ENCODE measurements around the gene INF2.

DNA sequence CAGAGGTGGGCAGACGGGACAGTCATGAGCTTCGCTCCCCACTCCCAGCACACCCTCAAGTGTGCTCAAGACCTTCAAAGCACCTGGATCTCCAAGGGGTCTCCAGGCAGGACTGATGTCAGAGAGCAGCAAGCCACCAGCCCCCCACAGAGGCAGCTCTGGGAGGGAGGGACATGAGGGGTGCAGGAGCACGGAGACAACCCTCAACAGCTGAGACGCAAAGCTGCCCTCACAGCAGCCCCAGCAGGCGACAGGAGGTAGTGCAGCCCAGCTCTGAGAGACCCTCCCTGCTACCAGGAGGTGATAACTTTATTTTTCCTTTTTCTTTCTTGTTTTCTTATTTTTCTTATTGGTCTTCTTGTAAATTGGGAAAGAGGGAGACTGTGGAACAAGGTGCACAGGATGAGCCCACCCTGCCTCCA lies 81.4 kb downstream of the INF2 start:
- TF ChIP-seq, protein P1, sequence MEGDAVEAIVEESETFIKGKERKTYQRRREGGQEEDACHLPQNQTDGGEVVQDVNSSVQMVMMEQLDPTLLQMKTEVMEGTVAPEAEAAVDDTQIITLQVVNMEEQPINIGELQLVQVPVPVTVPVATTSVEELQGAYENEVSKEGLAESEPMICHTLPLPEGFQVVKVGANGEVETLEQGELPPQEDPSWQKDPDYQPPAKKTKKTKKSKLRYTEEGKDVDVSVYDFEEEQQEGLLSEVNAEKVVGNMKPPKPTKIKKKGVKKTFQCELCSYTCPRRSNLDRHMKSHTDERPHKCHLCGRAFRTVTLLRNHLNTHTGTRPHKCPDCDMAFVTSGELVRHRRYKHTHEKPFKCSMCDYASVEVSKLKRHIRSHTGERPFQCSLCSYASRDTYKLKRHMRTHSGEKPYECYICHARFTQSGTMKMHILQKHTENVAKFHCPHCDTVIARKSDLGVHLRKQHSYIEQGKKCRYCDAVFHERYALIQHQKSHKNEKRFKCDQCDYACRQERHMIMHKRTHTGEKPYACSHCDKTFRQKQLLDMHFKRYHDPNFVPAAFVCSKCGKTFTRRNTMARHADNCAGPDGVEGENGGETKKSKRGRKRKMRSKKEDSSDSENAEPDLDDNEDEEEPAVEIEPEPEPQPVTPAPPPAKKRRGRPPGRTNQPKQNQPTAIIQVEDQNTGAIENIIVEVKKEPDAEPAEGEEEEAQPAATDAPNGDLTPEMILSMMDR (IDR thresholded peaks at IDR 0.05), result peak in 3 of 4 experiments; percentile 14 to 32 (median 26)
- TF ChIP-seq EP300 (IDR thresholded peaks at IDR 0.05) (no peak), POLR2A (IDR thresholded peaks at IDR 0.05) (no peak)

Measured in gastroesophageal sphincter (tissue), 3 donors.